WI38 (cell line): ENCODE data around the gene NFIA.

Source experiments
- H3K4me3 ChIP-seq: 2 replicates; pipeline ENCODE4 v1.5.1; 2011; ENCODE audit warnings: low read depth, mild to moderate bottlenecking, control low read depth, low read length
- CTCF ChIP-seq: IDR thresholded peaks from 2 replicates; pipeline ENCODE4 v1.5.1; 2012; ENCODE audit warnings: low read depth, mild to moderate bottlenecking, control low read depth, low read length

NFIA gene

GRCh38 chr1:61202854-61203598 is 120.7 kb downstream of the NFIA start:
- no peak for TF ChIP-seq CTCF
- H3K4me3 ChIP-seq: peak overlapping the region; percentile 31; the same call in 1 of the 2 replicates

GRCh38 chr1:61204528-61204927 is 122.2 kb downstream of the NFIA start:
- no peak for TF ChIP-seq CTCF
- no peak overlapping the region for H3K4me3 ChIP-seq

GRCh38 chr1:61207416-61207815 is 125.1 kb downstream of the NFIA start:
- H3K4me3 ChIP-seq: no peak overlapping the region
- no peak for TF ChIP-seq CTCF

GRCh38 chr1:61208172-61208571 is 125.8 kb downstream of the NFIA start:
- TF ChIP-seq CTCF: no peak
- no peak overlapping the region for H3K4me3 ChIP-seq

GRCh38 chr1:61208831-61209230 is 126.5 kb downstream of the NFIA start:
- H3K4me3 ChIP-seq: no peak overlapping the region
- no peak for TF ChIP-seq CTCF

- no peak overlapping the region for H3K4me3 ChIP-seq
- no peak for TF ChIP-seq CTCF
Observed at GRCh38 chr1:61210435-61211154, 128.2 kb downstream of the NFIA start.
